ENCODE results near the gene MKRN3. TPM values are rescaled to one million over a fixed set of nuclear protein-coding genes. Genes with fewer than 3 reads are reported as not detected.

Gene MKRN3
- total and polyA plus RNA-seq, 10 of the 15 experiments (the other 5 are each of a cell fraction or from before 2014, with no cell fraction given): 0.30 to 1.1 TPM; not detected in 8

MicroRNA genes within 50 kb of the gene (microRNA counts, 767-probe panel; counts per million panel counts)
- 55.3 counts per million for microRNA hsa-miR-4508

Small RNA genes within 50 kb of the gene (microRNA-seq; reads per million reads assigned to microRNA genes)
- not detected for gene MIR4508

Small RNA genes within 50 kb of the gene (small RNA-seq; reads per million reads assigned to genes)
- gene MIR4508: not detected

Other genes with a start within 250 kb of the MKRN3 start
- not detected in 2 replicates for gene GOLGA6L26, start 231.5 kb upstream of the MKRN3 start, total RNA-seq (2014; rRNA removed)
- gene GOLGA6L26, start 231.5 kb upstream of the MKRN3 start, total RNA-seq (2014; rRNA removed; fragmentation: Illumina TruSeq; extraction: Trizol): not detected in 2 replicates
- not detected in 2 replicates for gene GOLGA6L26, start 231.5 kb upstream of the MKRN3 start, total RNA-seq (2021)
- not detected in 2 replicates for gene GOLGA6L26, start 231.5 kb upstream of the MKRN3 start, polyA plus RNA-seq (2011; rRNA removed)
- not detected in 2 replicates for gene GOLGA6L26, start 231.5 kb upstream of the MKRN3 start, polyA plus RNA-seq (2014; fragmentation: Illumina TruSeq; extraction: Trizol)
- not detected for gene GOLGA6L26, start 231.5 kb upstream of the MKRN3 start, polyA plus RNA-seq (2014; fragmentation: Nextera tagmentation; extraction: Ambion mirVana)
- gene GOLGA6L26, start 231.5 kb upstream of the MKRN3 start, polyA plus RNA-seq (2014; rRNA removed): not detected in 2 replicates
- not detected for gene GOLGA6L26, start 231.5 kb upstream of the MKRN3 start, polyA plus RNA-seq (2016; fragmentation: Nextera tagmentation; extraction: Ambion mirVana)
- gene GOLGA8S, start 210.9 kb upstream of the MKRN3 start, total RNA-seq (2014; rRNA removed): not detected in 2 replicates
- not detected in 2 replicates for gene GOLGA8S, start 210.9 kb upstream of the MKRN3 start, total RNA-seq (2014; rRNA removed; fragmentation: Illumina TruSeq; extraction: Trizol)
- not detected in 2 replicates for gene GOLGA8S, start 210.9 kb upstream of the MKRN3 start, total RNA-seq (2021)
- 0.04 and 0.14 TPM in 2 replicates for gene GOLGA8S, start 210.9 kb upstream of the MKRN3 start, polyA plus RNA-seq (2011; rRNA removed)
- 0.01 TPM in 1 of 2 replicates, not detected in the other for gene GOLGA8S, start 210.9 kb upstream of the MKRN3 start, polyA plus RNA-seq (2014; fragmentation: Illumina TruSeq; extraction: Trizol)
- not detected for gene GOLGA8S, start 210.9 kb upstream of the MKRN3 start, polyA plus RNA-seq (2014; fragmentation: Nextera tagmentation; extraction: Ambion mirVana)
- gene GOLGA8S, start 210.9 kb upstream of the MKRN3 start, polyA plus RNA-seq (2014; rRNA removed): 0.03 TPM in 1 of 2 replicates, not detected in the other
- not detected for gene GOLGA8S, start 210.9 kb upstream of the MKRN3 start, polyA plus RNA-seq (2016; fragmentation: Nextera tagmentation; extraction: Ambion mirVana)
- gene GOLGA6L2, start 118.4 kb upstream of the MKRN3 start, total RNA-seq (2014; rRNA removed): not detected in 2 replicates
- not detected in 2 replicates for gene GOLGA6L2, start 118.4 kb upstream of the MKRN3 start, total RNA-seq (2014; rRNA removed; fragmentation: Illumina TruSeq; extraction: Trizol)
- gene GOLGA6L2, start 118.4 kb upstream of the MKRN3 start, total RNA-seq (2021): not detected in 2 replicates
- gene GOLGA6L2, start 118.4 kb upstream of the MKRN3 start, polyA plus RNA-seq (2011; rRNA removed): not detected in 2 replicates
- gene GOLGA6L2, start 118.4 kb upstream of the MKRN3 start, polyA plus RNA-seq (2014; fragmentation: Illumina TruSeq; extraction: Trizol): not detected in 2 replicates
- not detected for gene GOLGA6L2, start 118.4 kb upstream of the MKRN3 start, polyA plus RNA-seq (2014; fragmentation: Nextera tagmentation; extraction: Ambion mirVana)
- gene GOLGA6L2, start 118.4 kb upstream of the MKRN3 start, polyA plus RNA-seq (2014; rRNA removed): not detected in 2 replicates
- gene GOLGA6L2, start 118.4 kb upstream of the MKRN3 start, polyA plus RNA-seq (2016; fragmentation: Nextera tagmentation; extraction: Ambion mirVana): not detected
- gene MAGEL2, start 82.2 kb downstream of the MKRN3 start, total RNA-seq (2014; rRNA removed): not detected in 2 replicates
- not detected in 2 replicates for gene MAGEL2, start 82.2 kb downstream of the MKRN3 start, total RNA-seq (2014; rRNA removed; fragmentation: Illumina TruSeq; extraction: Trizol)
- gene MAGEL2, start 82.2 kb downstream of the MKRN3 start, total RNA-seq (2021): not detected in 2 replicates
- not detected in 2 replicates for gene MAGEL2, start 82.2 kb downstream of the MKRN3 start, polyA plus RNA-seq (2011; rRNA removed)
- not detected in 2 replicates for gene MAGEL2, start 82.2 kb downstream of the MKRN3 start, polyA plus RNA-seq (2014; fragmentation: Illumina TruSeq; extraction: Trizol)
- gene MAGEL2, start 82.2 kb downstream of the MKRN3 start, polyA plus RNA-seq (2014; fragmentation: Nextera tagmentation; extraction: Ambion mirVana): not detected
- not detected in 2 replicates for gene MAGEL2, start 82.2 kb downstream of the MKRN3 start, polyA plus RNA-seq (2014; rRNA removed)
- gene MAGEL2, start 82.2 kb downstream of the MKRN3 start, polyA plus RNA-seq (2016; fragmentation: Nextera tagmentation; extraction: Ambion mirVana): not detected
- not detected in 2 replicates for gene NDN, start 121.6 kb downstream of the MKRN3 start, total RNA-seq (2014; rRNA removed)
- gene NDN, start 121.6 kb downstream of the MKRN3 start, total RNA-seq (2014; rRNA removed; fragmentation: Illumina TruSeq; extraction: Trizol): not detected in 2 replicates
- gene NDN, start 121.6 kb downstream of the MKRN3 start, total RNA-seq (2021): 0.13 TPM in 1 of 2 replicates, not detected in the other
- not detected in 2 replicates for gene NDN, start 121.6 kb downstream of the MKRN3 start, polyA plus RNA-seq (2011; rRNA removed)
- not detected in 2 replicates for gene NDN, start 121.6 kb downstream of the MKRN3 start, polyA plus RNA-seq (2014; fragmentation: Illumina TruSeq; extraction: Trizol)
- not detected for gene NDN, start 121.6 kb downstream of the MKRN3 start, polyA plus RNA-seq (2014; fragmentation: Nextera tagmentation; extraction: Ambion mirVana)
- gene NDN, start 121.6 kb downstream of the MKRN3 start, polyA plus RNA-seq (2014; rRNA removed): not detected in 2 replicates
- under 1 TPM in 1 of 2 experiments, not detected in 1; 0.10 TPM for gene NDN, start 121.6 kb downstream of the MKRN3 start, polyA plus RNA-seq (2016; fragmentation: Nextera tagmentation; extraction: Ambion mirVana)

Measured in GM12878 (cell line).